Suprapubic skin (tissue), 4 donors: ENCODE results near the gene MED17.

Experiments
- POLR2A ChIP-seq, 2 donors: fragments of 450-650 bp; IDR thresholded peaks; one replicate each; pipeline ENCODE4 v1.6.1; 2017; ENCODE audit warnings: antibody characterized with exemption in 2 of 2, mild to moderate bottlenecking in 2 of 2, moderate library complexity in 2 of 2
- POLR2AphosphoS5 ChIP-seq, 3 donors: sonication (generic); formaldehyde crosslinking; IDR thresholded peaks; one replicate each; pipeline ENCODE4 v1.6.1; 2017; ENCODE audit warnings: antibody characterized with exemption in 3 of 3
- TF ChIP-seq, protein P1 (sequence below), 2 donors: fragments of 200-600 bp in 1 of 2; fragments of 450-650 bp in 1 of 2; sonication (generic) in 1 of 2; IDR thresholded peaks; one replicate each; pipeline ENCODE4 v1.5.1; 2016 to 2019; ENCODE audit warnings: antibody characterized with exemption in 2 of 2, mild to moderate bottlenecking in 1 of 2, moderate library complexity in 1 of 2

DNA sequence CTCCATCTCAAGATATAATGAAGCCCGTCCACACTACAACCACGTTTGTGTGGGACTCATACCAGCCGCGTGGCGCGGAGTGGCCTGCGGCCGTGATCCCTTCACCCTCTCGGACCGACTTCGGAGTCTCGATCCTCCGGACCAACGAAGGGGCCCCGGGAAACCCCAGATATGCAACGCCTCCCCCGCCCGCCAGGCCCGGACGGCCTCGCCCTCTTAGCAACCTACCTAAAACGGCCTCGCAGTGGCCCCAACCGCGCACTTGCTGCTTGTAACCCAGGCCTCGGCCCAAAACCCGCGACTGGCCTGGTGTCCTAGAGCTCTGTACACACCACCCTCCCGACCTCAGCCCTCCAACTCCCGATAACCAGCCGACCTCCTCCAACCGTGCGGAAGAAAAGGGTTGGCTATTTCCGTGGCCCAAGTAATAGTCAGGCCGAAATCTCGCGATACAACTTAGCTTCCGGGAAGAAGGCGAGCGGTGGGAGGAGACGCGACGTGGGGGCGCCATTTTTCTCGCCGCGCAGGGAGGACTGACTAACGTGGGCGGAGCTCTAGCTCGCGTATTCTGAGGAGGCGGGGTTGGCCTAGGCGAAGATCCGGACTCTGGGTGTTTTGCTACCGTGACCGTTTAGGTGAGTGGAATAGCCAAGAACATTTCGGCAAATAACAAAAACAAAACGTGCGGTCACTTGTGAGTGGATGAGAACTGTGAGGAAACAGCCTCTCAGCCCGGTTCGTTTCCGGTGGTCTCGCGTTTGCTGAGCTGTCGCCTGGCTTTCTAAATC, 42.8 kb upstream of the MED17 start, which contains the start of the genes C11orf54 and TAF1D:
- TF ChIP-seq, protein P1, sequence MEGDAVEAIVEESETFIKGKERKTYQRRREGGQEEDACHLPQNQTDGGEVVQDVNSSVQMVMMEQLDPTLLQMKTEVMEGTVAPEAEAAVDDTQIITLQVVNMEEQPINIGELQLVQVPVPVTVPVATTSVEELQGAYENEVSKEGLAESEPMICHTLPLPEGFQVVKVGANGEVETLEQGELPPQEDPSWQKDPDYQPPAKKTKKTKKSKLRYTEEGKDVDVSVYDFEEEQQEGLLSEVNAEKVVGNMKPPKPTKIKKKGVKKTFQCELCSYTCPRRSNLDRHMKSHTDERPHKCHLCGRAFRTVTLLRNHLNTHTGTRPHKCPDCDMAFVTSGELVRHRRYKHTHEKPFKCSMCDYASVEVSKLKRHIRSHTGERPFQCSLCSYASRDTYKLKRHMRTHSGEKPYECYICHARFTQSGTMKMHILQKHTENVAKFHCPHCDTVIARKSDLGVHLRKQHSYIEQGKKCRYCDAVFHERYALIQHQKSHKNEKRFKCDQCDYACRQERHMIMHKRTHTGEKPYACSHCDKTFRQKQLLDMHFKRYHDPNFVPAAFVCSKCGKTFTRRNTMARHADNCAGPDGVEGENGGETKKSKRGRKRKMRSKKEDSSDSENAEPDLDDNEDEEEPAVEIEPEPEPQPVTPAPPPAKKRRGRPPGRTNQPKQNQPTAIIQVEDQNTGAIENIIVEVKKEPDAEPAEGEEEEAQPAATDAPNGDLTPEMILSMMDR (IDR thresholded peaks at IDR 0.05) = no peak
- TF ChIP-seq POLR2A (IDR thresholded peaks at IDR 0.05) (peak in 1 of 2 donors; percentile 91), POLR2AphosphoS5 (IDR thresholded peaks at IDR 0.05) (peak; percentile 87 to 98 (median 92))
